Peyer's patch (tissue), 4 donors: ENCODE results near the gene MAPK1IP1L. TPM values are rescaled to one million over a fixed set of nuclear protein-coding genes. Genes with fewer than 3 reads are reported as not detected.

Experiments used
- DNase-seq, 3 donors: peaks; one replicate each; pipeline ENCODE4 v3.0.0-alpha.2; 2017 to 2019
- H3K27ac ChIP-seq, 4 donors: fragments of 200-600 bp; sonication (generic); one replicate each; pipeline ENCODE4 v1.5.1; 2016 to 2019
- H3K27me3 ChIP-seq, 2 donors: fragments of 200-600 bp; sonication (generic); one replicate each; pipeline ENCODE4 v1.5.1; 2019
- H3K36me3 ChIP-seq, 3 donors: fragments of 200-600 bp; sonication (generic); one replicate each; pipeline ENCODE4 v1.5.1; 2016 to 2019
- H3K4me1 ChIP-seq, 4 donors: fragments of 200-600 bp; sonication (generic); one replicate each; pipeline ENCODE4 v1.5.1; 2016 to 2019
- H3K4me3 ChIP-seq, 4 donors: fragments of 200-600 bp; sonication (generic); 1 replicate in 3 of 4; 2 replicates in 1 of 4; pipeline ENCODE4 v1.5.1; 2016 to 2019; ENCODE audit warnings: mild to moderate bottlenecking in 1 of 4
- H3K9me3 ChIP-seq, 4 donors: fragments of 200-600 bp; sonication (generic); one replicate each; pipeline ENCODE4 v1.5.1; 2016 to 2019; ENCODE audit warnings: mild to moderate bottlenecking in 1 of 4
- CTCF ChIP-seq, 6 experiments: fragments of 450-650 bp in 4 of 6; fragments of 200-600 bp in 2 of 6; sonication (generic) in 1 of 6; IDR thresholded peaks; one replicate each; pipeline ENCODE4 v1.5.1; 2017 to 2019; ENCODE audit warnings: antibody characterized with exemption in 6 of 6, mild to moderate bottlenecking in 3 of 6, moderate library complexity in 1 of 6
- POLR2A ChIP-seq, 2 donors: fragments of 450-650 bp; IDR thresholded peaks; one replicate each; pipeline ENCODE4 v1.5.1; 2017; ENCODE audit warnings: antibody characterized with exemption in 2 of 2, mild to moderate bottlenecking in 2 of 2, moderate library complexity in 2 of 2
- total RNA-seq, 4 donors: library from RNA; depleted of rRNA; stranded (reverse); fragments of >200 nt; gene quantifications; one replicate each; pipeline ENCODE4 v1.1.0, GENCODE V29; 2016

The MAPK1IP1L gene
- total RNA-seq, 4 donors from 2014 or later = 27.2 to 56.6 (median 35.2) TPM

- Histone ChIP-seq H3K27ac (peak overlapping the region in 3 of 4 donors; percentile 49 to 92 (median 82)), H3K27me3 (no peaks in the 10 kb centered on the region), H3K36me3 (no peaks in the 10 kb centered on the region), H3K4me1 (peaks cover 0 to 50% (median 6%) of the 10 kb centered on the region in 4 donors), H3K9me3 (no peaks in the 10 kb centered on the region), H3K4me3 (no peak overlapping the region)
- TF ChIP-seq POLR2A (IDR thresholded peaks at IDR 0.05) = no peak
- no peak for TF ChIP-seq CTCF (IDR thresholded peaks at IDR 0.05)
- no peak for DNase-seq
Measured at GRCh38 chr14:55115460-55115859, 64.0 kb downstream of the MAPK1IP1L start.

GRCh38 chr14:55115861-55116245, 64.4 kb downstream of the MAPK1IP1L start:
- peak in 1 of 3 donors; percentile 2 for DNase-seq
- Histone ChIP-seq H3K4me3 (no peak overlapping the region), H3K27ac (peak overlapping the region in 3 of 4 donors; percentile 64 to 92 (median 82)), H3K9me3 (no peaks in the 10 kb centered on the region), H3K27me3 (no peaks in the 10 kb centered on the region), H3K36me3 (no peaks in the 10 kb centered on the region), H3K4me1 (peaks cover 0 to 54% (median 7%) of the 10 kb centered on the region in 4 donors)
- TF ChIP-seq POLR2A (IDR thresholded peaks at IDR 0.05) (no peak), CTCF (IDR thresholded peaks at IDR 0.05) (no peak)

GRCh38 chr14:55116246-55117030, 65.0 kb downstream of the MAPK1IP1L start:
- TF ChIP-seq POLR2A (IDR thresholded peaks at IDR 0.05) = peak in 1 of 2 donors; percentile 40
- TF ChIP-seq CTCF (IDR thresholded peaks at IDR 0.05) = no peak
- DNase-seq = peak in 2 of 3 donors; percentile 72 to 79

GRCh38 chr14:55117803-55118441, 66.5 kb downstream of the MAPK1IP1L start:
- peaks cover 0 to 61% (median 8%) of the 10 kb centered on the region in 4 donors for H3K4me1 ChIP-seq
- TF ChIP-seq POLR2A (IDR thresholded peaks at IDR 0.05) (no peak), CTCF (IDR thresholded peaks at IDR 0.05) (no peak)
- H3K36me3 ChIP-seq = no peaks in the 10 kb centered on the region
- H3K9me3 ChIP-seq = no peaks in the 10 kb centered on the region
- H3K27ac ChIP-seq = peak overlapping the region in 3 of 4 donors; percentile 12 to 49 (median 39)
- no peak for DNase-seq
- no peak overlapping the region for H3K4me3 ChIP-seq
- no peaks in the 10 kb centered on the region for H3K27me3 ChIP-seq

More at GRCh38 chr14:55116246-55117030, 65.0 kb downstream of the MAPK1IP1L start:
- H3K27me3 ChIP-seq = no peaks in the 10 kb centered on the region
- peaks cover 0 to 55% (median 7%) of the 10 kb centered on the region in 4 donors for H3K4me1 ChIP-seq
- peak overlapping the region in 1 of 4 donors; percentile 28 for H3K4me3 ChIP-seq
- H3K9me3 ChIP-seq = no peaks in the 10 kb centered on the region
- no peaks in the 10 kb centered on the region for H3K36me3 ChIP-seq
- peak overlapping the region in 3 of 4 donors; percentile 64 to 92 (median 82) for H3K27ac ChIP-seq

GRCh38 chr14:55118761-55119160, 67.3 kb downstream of the MAPK1IP1L start:
- Histone ChIP-seq H3K27ac (peak overlapping the region in 3 of 4 donors; percentile 12 to 49 (median 31)), H3K4me1 (peaks cover 0 to 70% (median 12%) of the 10 kb centered on the region in 4 donors), H3K4me3 (no peak overlapping the region), H3K27me3 (no peaks in the 10 kb centered on the region), H3K36me3 (no peaks in the 10 kb centered on the region), H3K9me3 (no peaks in the 10 kb centered on the region)
- no peak for DNase-seq
- no peak for TF ChIP-seq POLR2A (IDR thresholded peaks at IDR 0.05)
- no peak for TF ChIP-seq CTCF (IDR thresholded peaks at IDR 0.05)

Other genes with a start within 250 kb of the MAPK1IP1L start
- 10 to 100 TPM; 15.7 to 29.2 (median 28.1) TPM for gene GCH1, start 148.8 kb upstream of the MAPK1IP1L start, total RNA-seq
- 1 to 10 TPM in 2 of 4 donors, under 1 TPM in 2; 0.70 to 2.5 (median 1.0) TPM for gene WDHD1, start 24.5 kb upstream of the MAPK1IP1L start, total RNA-seq
- gene SOCS4, start 24.4 kb upstream of the MAPK1IP1L start, total RNA-seq = 10 to 100 TPM in 3 of 4 donors, 1 to 10 TPM in 1; 10.0 to 18.2 (median 10.7) TPM
- 1,000 to 10,000 TPM in 3 of 4 donors, 100 to 1,000 TPM in 1; 242 to 1,284 (median 1,203) TPM for gene LGALS3, start 77.6 kb downstream of the MAPK1IP1L start, total RNA-seq
- gene DLGAP5, start 139.9 kb downstream of the MAPK1IP1L start, total RNA-seq = 1 to 10 TPM; 2.1 to 9.9 (median 4.4) TPM
- gene FBXO34, start 219.8 kb downstream of the MAPK1IP1L start, total RNA-seq = 10 to 100 TPM; 28.1 to 75.3 (median 43.1) TPM